NCI-H82 treated with DMSO at 0.1 percent for 48 hours (cell line): ENCODE results near the gene CHORDC1.
A peak's percentile ranks its signal among the peaks of the same experiment; 100 is the strongest.
"Not testable (repeated sequence)": the region's sequence is repeated elsewhere in the genome, so short reads cannot be mapped to it uniquely, and the experiment has no call there.

Experiments used
- DNase-seq: peaks from one replicate; lab custom pipeline; 2025; ENCODE audit not compliant: unreplicated experiment; lab: John Stamatoyannopoulos, UW

The CHORDC1 gene

GRCh38 chr11:90218606-90219005 is 4.2 kb downstream of the CHORDC1 start:
- no peak for DNase-seq

- no peak for DNase-seq
Measured at GRCh38 chr11:90216611-90217010, 6.2 kb downstream of the CHORDC1 start.

- no peak for DNase-seq
Measured at GRCh38 chr11:90213322-90213721, 9.5 kb downstream of the CHORDC1 start.

- no peak for DNase-seq
Measured at GRCh38 chr11:90208857-90209256, 14.0 kb downstream of the CHORDC1 start.

DNA sequence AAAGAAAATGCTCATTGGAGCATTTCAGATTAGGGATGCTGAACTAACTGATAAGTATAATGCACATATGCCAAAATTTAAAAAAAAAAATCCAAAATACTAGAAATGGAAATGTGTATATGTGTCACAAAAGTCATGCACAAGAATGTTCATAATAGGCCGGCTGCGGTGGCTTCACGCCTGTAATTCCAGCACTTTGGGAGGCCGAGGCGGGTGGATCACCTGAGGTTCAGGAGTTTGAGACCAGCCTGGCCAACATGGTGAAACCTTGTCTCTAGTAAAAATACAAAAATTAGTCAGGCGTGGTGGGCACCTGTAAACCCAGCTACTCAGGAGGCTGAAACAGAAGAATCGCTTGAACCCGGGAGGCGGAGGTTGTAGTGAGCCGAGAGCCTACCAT is 14.9 kb downstream of the CHORDC1 start:
- not testable (repeated sequence) for DNase-seq

- DNase-seq, result peak; percentile 12
Measured at GRCh38 chr11:90204832-90205646, 17.8 kb downstream of the CHORDC1 start.

- DNase-seq, result no peak
Measured at GRCh38 chr11:90204407-90204806, 18.4 kb downstream of the CHORDC1 start.

DNA sequence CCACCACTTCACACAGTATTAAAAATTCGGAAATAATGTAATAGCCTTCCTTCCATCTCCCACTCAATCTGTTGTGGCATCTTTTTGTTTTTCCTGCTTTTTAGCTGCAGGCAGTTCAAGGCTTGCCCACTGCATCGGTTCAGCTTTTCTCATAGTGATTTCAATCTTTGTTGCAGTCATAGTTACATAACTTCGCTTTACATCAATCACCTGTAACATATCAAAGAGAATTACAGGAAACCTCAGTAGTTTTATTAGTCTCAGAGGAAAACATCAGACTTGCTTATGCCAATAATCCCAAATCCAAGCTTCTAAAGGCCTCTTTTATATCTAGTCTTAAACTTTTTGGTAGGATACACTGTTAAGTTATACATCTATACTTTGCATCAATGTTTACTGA is 20.5 kb downstream of the CHORDC1 start:
- DNase-seq, result no peak

DNA sequence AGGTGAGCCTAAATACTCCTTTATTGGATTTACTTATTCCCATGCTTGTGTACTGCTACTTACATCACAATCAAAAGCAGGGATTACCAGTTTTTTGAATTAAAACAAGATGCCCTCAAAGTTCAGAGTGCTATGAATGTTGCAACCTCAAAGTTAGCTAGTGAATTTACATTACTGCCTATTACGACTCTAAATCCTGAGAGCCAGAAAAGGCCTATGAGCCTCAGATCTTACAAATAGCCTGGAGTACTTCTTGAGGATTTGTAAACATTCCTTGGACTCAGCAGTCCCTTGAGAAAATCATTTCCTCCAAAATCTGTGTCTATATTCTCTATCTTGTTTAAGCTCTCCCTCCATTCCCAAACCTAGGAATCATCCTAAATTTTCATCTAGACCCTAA is 25.5 kb downstream of the CHORDC1 start:
- no peak for DNase-seq

DNA sequence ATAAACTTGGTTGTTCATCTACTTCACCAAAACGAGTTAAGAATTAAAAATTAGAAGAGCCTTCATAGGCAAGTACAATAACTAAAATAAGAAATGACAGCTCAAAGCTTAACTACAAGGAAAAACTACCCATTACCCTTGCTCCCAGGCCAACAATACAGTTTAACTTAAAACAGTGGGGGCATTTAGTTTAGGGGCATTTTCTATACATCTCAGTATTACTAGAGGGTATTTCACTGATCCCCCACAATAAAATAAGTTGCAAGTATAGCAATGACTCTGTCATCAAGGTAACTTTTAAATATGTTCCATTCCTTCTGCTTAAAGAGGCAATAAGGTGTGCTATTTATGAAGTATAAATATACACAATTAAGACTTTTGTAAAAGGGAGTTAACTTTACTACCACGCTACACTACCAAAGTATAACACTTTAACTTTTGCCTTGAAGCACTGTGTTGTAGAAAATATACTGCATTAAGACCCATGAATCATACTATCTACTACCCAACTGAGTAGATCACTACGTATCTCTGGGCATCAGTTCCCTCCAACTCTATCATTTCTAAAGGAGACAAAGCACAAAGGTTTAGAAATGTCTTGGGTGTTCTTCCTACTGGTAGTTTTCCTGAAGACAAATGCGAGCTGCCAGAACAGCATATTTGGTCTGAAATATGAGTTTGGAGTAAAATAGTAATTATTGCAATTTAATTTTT is 29.8 kb downstream of the CHORDC1 start:
- no peak for DNase-seq

- no peak for DNase-seq
Measured at GRCh38 chr11:90189011-90189410, 33.8 kb downstream of the CHORDC1 start.

DNA sequence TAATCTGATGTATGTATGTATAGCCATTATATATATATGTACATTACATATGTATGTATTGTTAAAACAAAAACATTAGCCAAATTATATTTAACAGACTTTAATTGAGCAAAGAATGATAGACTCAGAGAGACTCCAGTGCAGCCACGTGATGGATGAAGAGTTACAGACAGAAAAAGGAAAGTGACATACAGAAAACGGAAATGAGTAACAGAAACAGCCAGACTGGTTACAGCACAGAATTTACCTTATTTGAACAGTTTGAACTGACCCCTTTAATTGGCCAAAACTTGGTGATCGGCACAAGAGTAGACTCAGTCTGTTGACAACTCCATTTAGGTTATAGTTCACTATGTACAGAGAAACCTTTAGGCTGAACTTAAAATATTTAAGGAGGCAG is 35.0 kb downstream of the CHORDC1 start:
- no peak for DNase-seq

- no peak for DNase-seq
Measured at GRCh38 chr11:90179923-90180322, 42.9 kb downstream of the CHORDC1 start.

DNA sequence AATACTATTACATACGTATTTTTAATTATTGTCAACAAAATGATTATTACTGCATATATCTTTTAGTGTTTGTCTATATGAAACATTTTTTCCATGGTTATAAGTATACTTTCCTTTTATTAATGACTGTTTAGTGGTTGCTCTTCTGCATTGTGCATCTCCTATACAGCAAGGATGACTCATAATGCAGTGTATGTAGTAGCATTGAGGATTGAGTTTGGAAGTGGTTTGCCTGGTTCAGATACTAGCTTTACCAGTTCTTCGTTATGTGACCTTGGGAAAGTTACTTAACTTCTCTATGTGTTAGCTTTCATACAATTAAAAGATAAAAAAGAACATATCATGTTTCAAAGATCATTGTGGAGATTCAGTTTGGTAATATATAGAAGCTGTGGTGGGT is 44.1 kb downstream of the CHORDC1 start:
- DNase-seq, result no peak

DNA sequence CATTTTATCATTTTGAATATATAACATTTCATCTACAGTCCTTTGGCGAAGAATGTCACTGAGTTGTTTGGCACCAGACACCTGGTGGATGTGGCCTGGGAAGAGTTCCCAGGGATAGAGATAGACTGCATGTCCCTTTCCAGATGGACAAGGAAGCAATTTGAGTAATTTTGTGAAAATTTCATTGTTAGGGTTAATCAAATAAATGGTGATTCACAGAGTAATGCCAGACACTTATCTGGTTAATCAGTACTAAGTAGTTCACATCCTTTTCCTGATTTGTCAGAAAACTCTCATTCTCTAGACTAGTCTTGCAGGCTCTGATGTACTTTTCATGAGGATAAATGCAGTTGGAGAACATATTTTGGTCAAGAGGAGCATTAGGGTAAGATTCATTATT is 46.8 kb downstream of the CHORDC1 start:
- DNase-seq, result no peak

DNA sequence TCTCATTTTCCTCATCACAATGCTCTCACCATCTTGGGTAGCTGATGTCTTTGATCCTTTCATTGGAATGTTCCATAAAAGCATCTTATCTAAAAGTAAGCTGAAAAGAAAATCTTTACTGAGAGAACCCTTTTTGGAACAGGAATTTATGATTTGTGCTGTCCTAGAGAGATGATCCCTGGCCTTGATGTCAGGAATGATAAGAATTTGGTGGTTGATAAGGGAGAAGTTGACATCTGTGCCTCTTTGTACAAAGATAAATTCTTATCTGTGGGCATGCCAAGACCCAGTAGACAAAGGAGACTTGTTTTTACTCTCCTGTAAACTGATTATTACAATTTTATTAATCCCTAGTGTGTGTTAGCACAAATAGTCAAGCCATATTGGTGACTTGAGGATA is 51.5 kb downstream of the CHORDC1 start:
- DNase-seq, result no peak

DNA sequence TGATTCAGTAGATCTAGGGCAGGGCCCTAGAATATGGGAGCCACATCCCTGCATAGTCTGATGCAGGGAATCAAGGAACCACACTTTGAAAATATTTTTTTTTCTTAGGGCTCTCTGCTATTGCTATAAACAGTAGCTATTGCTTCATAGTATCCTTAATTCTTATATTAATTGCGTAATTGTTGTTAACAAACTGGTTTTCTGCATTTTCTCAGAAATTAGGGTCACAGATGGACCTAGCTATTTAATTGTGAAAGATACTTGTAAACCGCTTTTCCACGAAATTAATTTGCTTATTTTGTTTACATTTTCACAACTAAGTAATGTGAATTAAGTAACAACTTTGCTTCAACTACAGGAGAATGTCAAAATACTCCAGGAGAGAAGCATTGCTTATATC is 54.3 kb downstream of the CHORDC1 start:
- no peak for DNase-seq

DNA sequence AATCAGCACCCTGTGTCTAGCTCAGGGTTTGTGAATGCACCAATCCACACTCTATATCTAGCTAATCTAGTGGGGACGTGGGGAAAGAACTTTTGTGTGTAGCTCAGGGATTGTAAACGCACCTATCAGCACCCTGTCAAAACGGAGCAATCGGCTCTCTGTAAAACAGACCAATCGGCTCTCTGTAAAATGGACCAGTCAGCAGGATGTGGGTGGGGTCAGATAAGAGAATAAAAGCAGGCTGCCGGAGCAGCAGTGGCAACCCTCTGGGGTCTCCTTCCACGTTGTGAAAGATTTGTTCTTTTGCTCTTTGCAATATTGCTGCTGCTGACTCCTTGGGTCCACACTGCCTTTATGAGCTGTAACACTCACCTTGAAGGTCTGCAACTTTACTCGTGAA is 55.1 kb downstream of the CHORDC1 start:
- not testable (repeated sequence) for DNase-seq

- not testable (repeated sequence) for DNase-seq
Measured at GRCh38 chr11:90166982-90167573, 55.8 kb downstream of the CHORDC1 start.
